HG02884 (cell line): ENCODE measurements around the gene PPM1L.

Source experiments
- ATAC-seq: cut with Tn5 transposase; IDR thresholded peaks from one replicate; pipeline ENCODE4 v1.9.1; 2021; ENCODE audit warnings: mild to moderate bottlenecking, moderate library complexity; ENCODE audit not compliant: unreplicated experiment

The PPM1L gene

GRCh38 chr3:161070980-161071663 is 315.1 kb downstream of the PPM1L start:
- ATAC-seq: no peak

GRCh38 chr3:161072211-161072621 is 316.2 kb downstream of the PPM1L start:
- no peak for ATAC-seq

GRCh38 chr3:161072751-161073150 is 316.7 kb downstream of the PPM1L start:
- ATAC-seq: no peak

GRCh38 chr3:161073181-161073580 is 317.1 kb downstream of the PPM1L start:
- no peak for ATAC-seq

DNA sequence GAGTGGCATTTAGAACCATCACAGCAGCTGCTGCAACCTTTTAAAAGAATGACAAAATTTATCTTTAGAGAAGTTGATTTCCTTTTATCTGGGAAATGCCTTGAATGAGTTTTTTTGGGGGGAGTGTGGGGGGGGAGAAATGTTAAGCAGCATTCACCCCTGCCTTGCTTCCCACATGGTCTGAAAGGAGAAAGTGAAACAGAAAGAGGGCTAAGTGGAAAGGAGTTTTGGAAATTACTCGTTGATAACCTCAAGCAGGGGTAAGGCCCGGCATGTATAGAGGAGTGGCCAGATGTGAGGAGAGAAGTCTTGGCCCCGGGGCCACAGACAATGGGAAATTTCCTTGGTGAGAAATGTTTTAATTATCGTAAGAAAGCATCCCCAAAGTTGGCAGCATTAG is 325.6 kb downstream of the PPM1L start:
- peak; percentile 89 for ATAC-seq

- peak; percentile 19 for ATAC-seq
Observed at GRCh38 chr3:161082063-161082462, 326.0 kb downstream of the PPM1L start.

DNA sequence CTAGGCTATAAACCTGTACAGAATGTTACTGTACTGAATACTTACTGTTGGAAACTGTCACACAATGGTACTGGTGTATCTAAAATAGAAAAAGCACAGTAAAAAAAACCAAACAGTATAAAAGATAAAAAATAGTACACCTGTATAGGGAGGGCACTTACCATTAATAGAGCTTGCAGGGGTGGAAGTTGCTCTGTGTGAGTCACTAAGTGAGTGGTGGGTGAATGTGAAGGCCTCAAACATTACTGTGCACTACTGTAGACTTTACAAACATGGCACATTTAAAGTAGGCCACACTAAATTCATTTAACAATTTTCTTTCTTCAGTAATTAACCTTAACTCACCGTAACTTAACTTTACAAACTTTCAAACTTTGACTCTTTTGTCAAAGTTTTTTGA is 327.1 kb downstream of the PPM1L start:
- ATAC-seq: no peak

- no peak for ATAC-seq
Observed at GRCh38 chr3:161084277-161084676, 328.2 kb downstream of the PPM1L start.

- no peak for ATAC-seq
Observed at GRCh38 chr3:161093895-161094294, 337.9 kb downstream of the PPM1L start.

- ATAC-seq: no peak
Observed at GRCh38 chr3:161096771-161097367, 340.8 kb downstream of the PPM1L start.

DNA sequence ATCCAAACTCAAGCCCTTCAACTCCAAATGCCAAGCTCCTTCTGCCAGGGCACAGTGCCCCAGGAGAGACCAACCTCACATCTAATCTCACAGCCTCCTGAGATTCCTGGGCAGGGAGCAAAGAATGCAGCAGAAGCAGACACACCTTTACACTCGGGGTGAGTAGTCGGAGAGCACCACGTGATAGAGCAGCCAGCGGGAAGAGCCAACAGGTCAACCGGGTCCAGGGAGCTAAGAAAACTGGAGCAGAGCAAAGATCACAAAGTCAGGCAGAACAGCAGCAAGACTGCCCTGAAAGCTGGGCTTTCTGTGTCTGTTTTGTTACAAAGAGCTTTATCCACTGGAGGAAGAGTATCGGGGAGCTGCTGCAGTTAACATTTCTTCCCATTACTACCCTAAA is 345.0 kb downstream of the PPM1L start:
- no peak for ATAC-seq

- no peak for ATAC-seq
Observed at GRCh38 chr3:161101609-161102008, 345.6 kb downstream of the PPM1L start.

- ATAC-seq: no peak
Observed at GRCh38 chr3:161103776-161104385, 347.9 kb downstream of the PPM1L start.

DNA sequence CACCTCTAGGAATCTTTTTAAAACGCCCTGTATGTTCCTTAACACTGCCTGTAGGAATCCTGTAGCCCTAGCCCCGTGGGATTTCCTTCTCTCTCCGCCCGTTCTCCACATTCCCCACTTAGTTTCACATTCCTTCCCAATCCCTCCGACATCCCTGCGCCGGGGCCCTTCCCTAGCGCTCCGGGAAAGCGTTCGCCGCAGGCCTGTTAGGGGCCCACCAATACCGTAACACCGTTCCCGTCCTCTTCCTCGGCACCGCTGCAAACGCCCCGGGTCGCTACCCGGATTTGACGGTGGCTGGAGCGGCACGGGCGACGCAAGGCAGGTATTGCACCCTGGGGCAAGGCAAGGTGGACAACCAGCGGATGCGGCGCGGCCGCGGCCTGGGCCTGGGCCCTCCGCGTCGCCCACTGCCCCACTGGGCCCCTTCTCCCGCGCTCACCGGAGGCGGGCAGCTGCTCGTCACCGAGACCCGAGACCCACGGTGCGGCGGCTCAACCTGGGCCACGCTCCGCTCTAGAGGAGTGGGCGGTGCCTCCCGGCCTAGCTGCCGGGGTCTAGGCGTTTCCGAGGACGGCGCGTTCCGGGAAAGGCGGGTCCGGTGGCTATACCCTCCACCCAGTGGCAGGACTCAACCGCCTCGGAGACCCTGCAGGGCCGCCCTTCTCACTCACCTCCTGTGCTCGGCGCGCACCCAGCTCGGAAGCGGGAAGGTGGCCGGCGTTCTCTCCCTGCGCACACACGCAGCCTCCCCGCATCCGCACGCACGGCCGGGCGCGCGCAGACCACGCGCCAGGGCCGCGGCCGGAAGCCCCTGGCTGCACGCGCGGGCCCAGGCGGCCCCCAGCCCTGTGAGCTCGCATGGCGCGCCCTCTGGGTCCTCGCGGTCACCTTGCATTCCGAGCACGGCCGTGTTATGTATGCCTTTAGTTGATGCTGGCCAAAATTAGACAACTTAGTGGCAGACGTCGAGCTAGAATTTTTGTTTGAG is 348.8 kb downstream of the PPM1L start, which contains the start of gene B3GALNT1:
Gene B3GALNT1 (minus strand): TSS at position 789 of the 991 bp plus-strand sequence. CDS start 18,595 bp downstream, outside the sequence.
- peak; percentile 78 for ATAC-seq

- no peak for ATAC-seq
Observed at GRCh38 chr3:161107311-161107710, 351.3 kb downstream of the PPM1L start.

- ATAC-seq: no peak
Observed at GRCh38 chr3:161108840-161109239, 352.8 kb downstream of the PPM1L start.

GRCh38 chr3:161117646-161118045 is 361.6 kb downstream of the PPM1L start:
- no peak for ATAC-seq

DNA sequence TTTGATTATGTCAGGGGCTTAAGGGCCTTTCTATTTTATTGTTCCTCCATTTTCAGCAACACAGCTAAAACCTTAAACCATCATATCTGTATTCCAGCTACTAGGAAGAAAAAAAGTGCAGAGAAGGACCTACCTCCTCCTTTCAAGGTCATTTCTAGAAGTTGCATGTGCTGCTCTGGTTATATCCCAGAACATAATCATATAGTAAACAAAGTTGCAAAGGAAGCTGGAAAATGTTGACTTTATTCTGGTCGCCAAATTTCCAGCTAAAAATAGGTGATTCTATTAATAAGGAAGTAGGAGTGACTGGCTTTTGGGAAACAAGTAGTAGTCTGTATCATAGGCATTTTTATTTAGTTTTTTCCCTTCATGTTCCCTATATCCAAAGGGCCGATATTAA is 370.5 kb downstream of the PPM1L start:
- ATAC-seq: no peak
